AG10803 (cell line): ENCODE measurements around the gene SLC25A18.
A peak's percentile ranks its signal among the peaks of the same experiment; 100 is the strongest.

Source experiments
- DNase-seq: peaks from one replicate; pipeline ENCODE4 v3.0.0; 2010; ENCODE audit warnings: low read depth
- H3K4me3 ChIP-seq: 2 replicates; pipeline ENCODE4 v1.5.1; 2011; ENCODE audit warnings: mild to moderate bottlenecking, low read length, control low read depth
- TF ChIP-seq, protein P1 (sequence below): conservative IDR thresholded peaks from 2 replicates; pipeline ENCODE4 v1.5.1; 2011; ENCODE audit warnings: mild to moderate bottlenecking, low read length, control low read depth, inconsistent platforms

The SLC25A18 gene

DNA sequence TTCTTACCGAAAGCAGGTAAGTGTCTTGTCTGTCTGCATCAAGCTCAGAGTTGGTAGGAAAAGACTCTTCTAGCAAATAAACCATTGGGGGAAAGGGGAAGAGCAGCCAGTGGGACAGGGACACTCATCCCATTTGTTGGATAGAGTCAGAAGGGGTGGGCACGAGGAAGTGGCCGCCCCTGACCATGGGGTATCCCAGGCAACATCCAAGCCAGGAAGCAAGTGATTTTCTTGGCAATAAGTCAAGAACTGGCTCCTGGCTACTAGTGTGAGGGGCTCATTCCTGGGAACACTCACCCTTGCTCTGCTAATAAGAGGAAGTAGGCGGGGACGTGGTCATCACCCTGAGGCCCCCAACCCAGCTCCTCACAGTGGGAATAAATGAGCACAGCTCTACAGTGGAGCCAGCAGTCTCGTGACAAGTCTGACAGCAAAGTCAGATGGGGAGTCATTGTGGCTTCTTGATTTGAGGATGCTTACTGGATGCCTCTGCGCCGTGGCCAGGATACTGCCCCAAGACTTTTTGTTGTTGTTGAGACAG is 6.7 kb downstream of the SLC25A18 start:
- TF ChIP-seq, protein P1, sequence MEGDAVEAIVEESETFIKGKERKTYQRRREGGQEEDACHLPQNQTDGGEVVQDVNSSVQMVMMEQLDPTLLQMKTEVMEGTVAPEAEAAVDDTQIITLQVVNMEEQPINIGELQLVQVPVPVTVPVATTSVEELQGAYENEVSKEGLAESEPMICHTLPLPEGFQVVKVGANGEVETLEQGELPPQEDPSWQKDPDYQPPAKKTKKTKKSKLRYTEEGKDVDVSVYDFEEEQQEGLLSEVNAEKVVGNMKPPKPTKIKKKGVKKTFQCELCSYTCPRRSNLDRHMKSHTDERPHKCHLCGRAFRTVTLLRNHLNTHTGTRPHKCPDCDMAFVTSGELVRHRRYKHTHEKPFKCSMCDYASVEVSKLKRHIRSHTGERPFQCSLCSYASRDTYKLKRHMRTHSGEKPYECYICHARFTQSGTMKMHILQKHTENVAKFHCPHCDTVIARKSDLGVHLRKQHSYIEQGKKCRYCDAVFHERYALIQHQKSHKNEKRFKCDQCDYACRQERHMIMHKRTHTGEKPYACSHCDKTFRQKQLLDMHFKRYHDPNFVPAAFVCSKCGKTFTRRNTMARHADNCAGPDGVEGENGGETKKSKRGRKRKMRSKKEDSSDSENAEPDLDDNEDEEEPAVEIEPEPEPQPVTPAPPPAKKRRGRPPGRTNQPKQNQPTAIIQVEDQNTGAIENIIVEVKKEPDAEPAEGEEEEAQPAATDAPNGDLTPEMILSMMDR = no peak

DNA sequence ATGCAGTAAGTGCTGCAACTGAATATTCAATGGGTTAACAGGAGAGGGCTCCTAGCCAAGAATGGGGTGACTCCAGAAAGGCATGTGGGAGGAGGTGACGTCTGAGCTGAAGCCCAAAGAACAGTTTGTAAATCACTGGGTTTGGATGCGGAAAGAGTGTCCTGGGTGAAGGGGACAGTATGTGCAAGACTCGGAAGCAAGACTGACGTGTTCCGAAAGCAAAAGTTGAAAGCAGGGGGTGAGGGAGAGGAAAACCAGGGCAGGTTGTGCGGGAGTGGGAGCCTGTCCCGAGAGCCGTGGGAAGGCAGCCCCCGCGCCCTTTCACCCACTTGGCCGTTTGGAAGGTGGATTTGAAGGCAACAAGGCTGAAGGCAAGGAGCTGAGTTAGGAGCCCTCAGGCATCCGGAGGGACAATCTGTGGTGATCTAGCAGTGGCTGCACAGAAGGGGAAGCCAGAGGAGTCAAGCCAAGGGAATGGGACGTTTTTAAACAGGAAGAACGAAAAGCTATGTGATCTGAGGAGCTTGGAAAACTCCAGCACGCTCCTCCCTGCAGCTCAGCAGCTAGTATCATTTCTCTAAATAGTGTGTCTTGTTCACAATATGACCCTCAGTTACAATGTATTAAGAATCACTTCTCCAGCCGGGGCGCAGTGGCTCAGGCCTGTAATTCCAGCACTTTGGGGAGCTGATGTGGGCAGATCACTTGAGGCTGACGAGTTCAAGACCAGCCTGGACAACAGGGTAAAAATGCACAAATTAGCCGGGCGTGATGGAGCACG is 7.7 kb downstream of the SLC25A18 start:
- peak overlapping the region; percentile 54 for H3K4me3 ChIP-seq
- peak; percentile 83 for DNase-seq

More for the DNA sequence above, 6.7 kb downstream of the SLC25A18 start:
- H3K4me3 ChIP-seq = no peak overlapping the region
- no peak for DNase-seq

DNA sequence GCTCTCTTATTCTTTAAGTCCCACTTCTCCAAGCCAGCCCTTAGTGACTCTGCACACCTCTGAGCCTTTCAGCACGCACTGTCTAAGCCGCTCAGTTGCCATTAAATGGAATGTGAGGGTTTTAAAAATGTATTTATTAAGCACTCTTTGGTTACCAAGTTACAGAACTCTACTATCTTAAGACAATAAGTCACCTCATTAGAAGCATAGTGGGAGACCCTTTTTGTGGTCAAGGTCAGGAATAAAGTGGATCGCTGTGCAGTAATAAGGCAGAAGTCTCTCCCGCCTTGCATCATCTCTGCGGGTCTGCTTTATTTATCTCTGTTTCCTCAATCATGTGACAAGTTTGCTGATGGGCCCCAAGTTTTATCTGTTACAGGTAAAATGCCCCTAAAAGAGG is 11.9 kb downstream of the SLC25A18 start:
- no peak overlapping the region for H3K4me3 ChIP-seq
- TF ChIP-seq, protein P1 = no peak
- no peak for DNase-seq

More for the DNA sequence above, 7.7 kb downstream of the SLC25A18 start:
- TF ChIP-seq, protein P1 = no peak

DNA sequence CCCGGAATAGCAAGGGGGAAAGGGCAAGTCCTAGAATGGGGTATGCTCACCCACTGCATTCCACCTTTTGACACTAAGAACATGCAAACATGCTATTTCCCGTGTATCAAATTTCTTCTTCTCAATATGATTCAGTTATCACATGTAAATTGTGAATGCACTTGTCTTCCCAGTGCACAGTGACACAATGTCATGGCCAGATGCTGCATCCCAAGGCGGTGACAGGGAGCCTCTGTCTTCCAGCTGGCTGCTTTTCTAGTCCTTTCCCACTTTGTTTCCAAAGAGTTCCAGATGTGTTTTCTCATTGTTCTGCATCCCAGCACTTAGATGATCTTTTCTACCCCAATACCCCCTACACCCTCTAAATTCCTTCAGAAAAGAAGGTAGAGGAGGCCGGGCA is 12.4 kb downstream of the SLC25A18 start:
- DNase-seq = peak; percentile 42
- H3K4me3 ChIP-seq = no peak overlapping the region
- TF ChIP-seq, protein P1 = no peak

DNA sequence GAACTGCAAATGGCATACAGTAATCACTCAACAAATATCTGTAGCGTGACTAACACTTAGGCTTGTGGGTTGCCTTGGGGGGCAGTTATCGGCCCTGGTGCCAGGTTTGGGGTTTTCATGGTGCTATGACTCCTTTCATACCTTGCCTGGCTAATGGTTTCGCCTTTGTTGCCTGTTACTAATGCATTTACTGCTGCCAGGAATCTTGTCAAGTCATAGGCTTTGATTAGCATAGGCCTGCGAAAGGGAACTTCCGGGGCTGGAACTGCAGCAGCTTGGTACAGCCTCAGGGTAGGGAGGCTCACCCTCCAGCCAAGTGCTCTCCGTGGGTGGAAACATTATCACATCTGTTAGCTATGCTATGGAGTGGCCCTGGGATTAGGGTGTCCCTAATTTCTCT is 13.2 kb downstream of the SLC25A18 start:
- TF ChIP-seq, protein P1 = no peak
- H3K4me3 ChIP-seq = no peak overlapping the region
- peak; percentile 99 for DNase-seq

DNA sequence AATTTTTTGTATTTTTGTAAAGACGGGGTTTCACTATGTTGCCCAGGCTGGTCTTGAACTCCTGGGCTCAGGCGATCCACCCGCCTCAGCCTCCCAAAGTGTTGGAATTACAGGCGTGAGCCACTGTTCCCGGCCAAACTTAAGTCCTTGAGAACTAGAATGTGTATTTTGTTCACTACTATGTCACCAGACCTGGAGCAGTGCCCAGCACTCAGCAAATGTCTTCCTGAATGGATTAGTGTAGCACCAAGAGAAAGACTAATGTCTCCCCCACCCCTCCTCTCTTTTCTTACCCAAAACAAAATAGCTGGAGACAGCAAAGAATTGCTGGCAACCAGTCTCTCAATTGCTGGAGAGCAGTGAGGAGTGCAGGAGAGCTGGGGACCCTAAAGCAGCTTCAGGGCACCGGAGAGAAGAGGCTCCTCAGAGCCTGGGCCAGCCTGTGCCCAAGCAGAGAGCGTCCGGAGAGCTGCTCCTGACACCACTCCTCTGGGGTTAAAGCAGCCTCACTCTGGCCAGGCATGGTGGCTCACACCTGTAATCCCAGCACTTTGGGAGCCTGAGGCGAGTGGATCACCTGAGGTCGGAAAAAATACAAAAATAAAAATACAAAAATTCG is 14.9 kb downstream of the SLC25A18 start:
- peak; percentile 76 for DNase-seq
- TF ChIP-seq, protein P1 = no peak
- no peak overlapping the region for H3K4me3 ChIP-seq
